Trophoblast cell (in vitro differentiated cells and primary cell): ENCODE results near the gene TRIM7.

ENCODE experiments used
- DNase-seq, 2 donors: peaks; one replicate each; pipeline ENCODE4 v3.0.0-alpha.2; 2016
- H2AFZ ChIP-seq: 2 replicates; pipeline ENCODE4 v1.6.1; 2013; ENCODE audit warnings: low read length, moderate library complexity, mild to moderate bottlenecking; ENCODE audit not compliant: insufficient read depth, poor library complexity
- H2AK5ac ChIP-seq: 2 replicates; pipeline ENCODE4 v1.6.1; 2013; ENCODE audit warnings: mild to moderate bottlenecking, low read length
- H2BK120ac ChIP-seq: 2 replicates; pipeline ENCODE4 v1.6.1; 2013; ENCODE audit warnings: low read length, mild to moderate bottlenecking, moderate library complexity; ENCODE audit not compliant: insufficient read depth, poor library complexity
- H2BK12ac ChIP-seq: 2 replicates; pipeline ENCODE4 v1.6.1; 2013; ENCODE audit warnings: mild to moderate bottlenecking, low read length, moderate library complexity
- H2BK5ac ChIP-seq: 2 replicates; pipeline ENCODE4 v1.6.1; 2013; ENCODE audit warnings: low read length, low read depth, moderate library complexity, mild to moderate bottlenecking; ENCODE audit not compliant: poor library complexity
- H3K14ac ChIP-seq: 2 replicates; pipeline ENCODE4 v1.6.1; 2013; ENCODE audit warnings: mild to moderate bottlenecking, low read length
- H3K18ac ChIP-seq: 2 replicates; pipeline ENCODE4 v1.6.1; 2013; ENCODE audit warnings: mild to moderate bottlenecking, low read length
- H3K23ac ChIP-seq: 2 replicates; pipeline ENCODE4 v1.6.1; 2013; ENCODE audit warnings: low read length
- H3K27ac ChIP-seq: 2 replicates; pipeline ENCODE4 v1.5.1; 2013; ENCODE audit warnings: low read depth, mild to moderate bottlenecking, inconsistent platforms, low read length, moderate library complexity
- H3K27me3 ChIP-seq: 2 replicates; pipeline ENCODE4 v1.6.1; 2013; ENCODE audit warnings: inconsistent platforms, mild to moderate bottlenecking, low read length, moderate library complexity; ENCODE audit not compliant: insufficient read depth
- H3K36me3 ChIP-seq, 2 experiments: 1 replicate in 1 of 2; 2 replicates in 1 of 2; pipeline ENCODE4 v1.6.1; 2013; ENCODE audit warnings: low read length in 2 of 2, mild to moderate bottlenecking in 2 of 2, moderate library complexity in 1 of 2; ENCODE audit not compliant: insufficient read depth in 2 of 2, control insufficient read depth in 1 of 2
- H3K4ac ChIP-seq: 2 replicates; pipeline ENCODE4 v1.6.1; 2013; ENCODE audit warnings: low read depth, mild to moderate bottlenecking, low read length, moderate library complexity
- H3K4me1 ChIP-seq, 2 experiments: 1 replicate in 1 of 2; 2 replicates in 1 of 2; pipeline ENCODE4 v1.6.1; 2013; ENCODE audit warnings: low read length in 2 of 2, mild to moderate bottlenecking in 2 of 2, moderate library complexity in 1 of 2; ENCODE audit not compliant: insufficient read depth in 2 of 2, control insufficient read depth in 1 of 2
- H3K4me2 ChIP-seq: 2 replicates; pipeline ENCODE4 v1.6.1; 2013; ENCODE audit warnings: inconsistent platforms, mild to moderate bottlenecking, low read length, moderate library complexity
- H3K4me3 ChIP-seq: 2 replicates; pipeline ENCODE4 v1.5.1; 2013; ENCODE audit warnings: mild to moderate bottlenecking, low read depth, low read length, inconsistent platforms
- H3K79me1 ChIP-seq: one replicate; pipeline ENCODE4 v1.6.1; 2013; ENCODE audit warnings: low read length
- H3K79me2 ChIP-seq: 2 replicates; pipeline ENCODE4 v1.6.1; 2013; ENCODE audit warnings: low read length, mild to moderate bottlenecking; ENCODE audit not compliant: control insufficient read depth, insufficient read depth, poor library complexity
- H3K9ac ChIP-seq: 2 replicates; pipeline ENCODE4 v1.6.1; 2013; ENCODE audit warnings: mild to moderate bottlenecking, low read length
- H3K9me3 ChIP-seq: 2 replicates; pipeline ENCODE4 v1.6.1; 2013; ENCODE audit warnings: low read depth, mild to moderate bottlenecking, control low read depth, inconsistent platforms, low read length; ENCODE audit not compliant: insufficient read depth
- H4K12ac ChIP-seq: 2 replicates; pipeline ENCODE4 v1.6.1; 2013; ENCODE audit warnings: low read depth, mild to moderate bottlenecking, low read length, moderate library complexity
- H4K8ac ChIP-seq: 2 replicates; pipeline ENCODE4 v1.6.1; 2013; ENCODE audit warnings: low read depth, mild to moderate bottlenecking, low read length, moderate library complexity
- H4K91ac ChIP-seq: one replicate; pipeline ENCODE4 v1.6.1; 2013; ENCODE audit warnings: low read depth, mild to moderate bottlenecking, low read length, moderate library complexity
- WGBS: extraction: QIAGEN DNeasy Blood & Tissue Kit; methylation state at CpG from one replicate; pipeline ENCODE4 v1.1.7; 2013; ENCODE audit warnings: missing lambda C conversion rate; ENCODE audit not compliant: insufficient read length, insufficient coverage; ENCODE audit errors: extremely low coverage; 5-methylcytosine and 5-hydroxymethylcytosine counted together

The TRIM7 gene

GRCh38 chr5:181191526-181192336, 13.3 kb downstream of the TRIM7 start:
- no peak overlapping the region for H3K27ac ChIP-seq
- peak overlapping the region; percentile 99 for H4K8ac ChIP-seq
- no peaks in the 10 kb centered on the region for H3K36me3 ChIP-seq
- H3K18ac ChIP-seq = peak overlapping the region; percentile 94
- H2AK5ac ChIP-seq = peak overlapping the region; percentile 21
- H4K12ac ChIP-seq = peak overlapping the region; percentile 80
- H2BK12ac ChIP-seq = no peak overlapping the region
- H3K4me1 ChIP-seq = peaks cover 4% of the 10 kb centered on the region in 2 experiments
- no peak overlapping the region for H3K23ac ChIP-seq
- peak overlapping the region; percentile 86 for H3K4me3 ChIP-seq
- peak overlapping the region; percentile 96 for H3K14ac ChIP-seq
- peak overlapping the region; percentile 57 for H3K9ac ChIP-seq
- H3K4me2 ChIP-seq = peak overlapping the region; percentile 100
- H3K79me2 ChIP-seq = peaks cover 6% of the 10 kb centered on the region
- H3K4ac ChIP-seq = peak overlapping the region; percentile 60
- peaks cover 6% of the 10 kb centered on the region for H3K79me1 ChIP-seq
- H2BK5ac ChIP-seq = peak overlapping the region; percentile 44
- H4K91ac ChIP-seq = peak overlapping the region; percentile 93
- peaks cover 10% of the 10 kb centered on the region for H3K27me3 ChIP-seq
- peak; percentile 97 to 98 for DNase-seq
- peak overlapping the region; percentile 74 for H2BK120ac ChIP-seq
- H2AFZ ChIP-seq = peak overlapping the region; percentile 94
- no peaks in the 10 kb centered on the region for H3K9me3 ChIP-seq
- WGBS = no CpG with 5 or more reads among the region's 64 CpGs

- H3K4me3 ChIP-seq = peak overlapping the region; percentile 86
- peak overlapping the region; percentile 54 for H3K14ac ChIP-seq
- peaks cover 6% of the 10 kb centered on the region for H3K79me1 ChIP-seq
- peak overlapping the region; percentile 67 for H4K91ac ChIP-seq
- no peak overlapping the region for H2BK5ac ChIP-seq
- no peaks in the 10 kb centered on the region for H3K36me3 ChIP-seq
- no peaks in the 10 kb centered on the region for H3K9me3 ChIP-seq
- H4K8ac ChIP-seq = peak overlapping the region; percentile 81
- no peak overlapping the region for H3K27ac ChIP-seq
- peak overlapping the region; percentile 42 for H3K18ac ChIP-seq
- no CpG with 5 or more reads among the region's 66 CpGs for WGBS
- peak overlapping the region; percentile 39 for H2BK120ac ChIP-seq
- peak in 1 of 2 donors; percentile 62 for DNase-seq
- H3K79me2 ChIP-seq = peaks cover 6% of the 10 kb centered on the region
- H3K4me2 ChIP-seq = peak overlapping the region; percentile 100
- peaks cover 10% of the 10 kb centered on the region for H3K27me3 ChIP-seq
- H3K9ac ChIP-seq = peak overlapping the region; percentile 52
- no peak overlapping the region for H2AK5ac ChIP-seq
- no peak overlapping the region for H2BK12ac ChIP-seq
- peak overlapping the region; percentile 94 for H2AFZ ChIP-seq
- H3K4ac ChIP-seq = peak overlapping the region; percentile 8
- peaks cover 4% of the 10 kb centered on the region in 2 experiments for H3K4me1 ChIP-seq
- peak overlapping the region; percentile 84 for H4K12ac ChIP-seq
- no peak overlapping the region for H3K23ac ChIP-seq
Measured at GRCh38 chr5:181190711-181191525, 14.1 kb downstream of the TRIM7 start.

- Histone ChIP-seq H3K36me3 (no peaks in the 10 kb centered on the region), H3K4me1 (peaks cover 4% of the 10 kb centered on the region in 2 experiments), H3K9ac (no peak overlapping the region), H3K4me3 (peak overlapping the region; percentile 86), H3K18ac (no peak overlapping the region), H3K4me2 (peak overlapping the region; percentile 100), H3K79me2 (peaks cover 6% of the 10 kb centered on the region), H4K8ac (no peak overlapping the region), H3K9me3 (no peaks in the 10 kb centered on the region), H2AK5ac (no peak overlapping the region), H4K12ac (no peak overlapping the region), H2AFZ (peak overlapping the region; percentile 35), H3K27ac (no peak overlapping the region), H3K79me1 (peaks cover 6% of the 10 kb centered on the region), H2BK12ac (no peak overlapping the region), H2BK120ac (no peak overlapping the region), H2BK5ac (no peak overlapping the region), H4K91ac (no peak overlapping the region), H3K14ac (no peak overlapping the region), H3K4ac (no peak overlapping the region), H3K27me3 (peaks cover 10% of the 10 kb centered on the region), H3K23ac (no peak overlapping the region)
- DNase-seq = peak in 1 of 2 donors; percentile 50
- no CpG with 5 or more reads among the region's 52 CpGs for WGBS
Measured at GRCh38 chr5:181189962-181190710, 14.9 kb downstream of the TRIM7 start.

- Histone ChIP-seq H2BK12ac (no peak overlapping the region), H3K9ac (no peak overlapping the region), H2AK5ac (no peak overlapping the region), H2AFZ (peak overlapping the region; percentile 77), H3K23ac (no peak overlapping the region), H3K4me2 (peak overlapping the region; percentile 100), H3K18ac (no peak overlapping the region), H4K12ac (no peak overlapping the region), H2BK120ac (no peak overlapping the region), H3K79me2 (peaks cover 6% of the 10 kb centered on the region), H3K36me3 (no peaks in the 10 kb centered on the region), H3K9me3 (no peaks in the 10 kb centered on the region), H4K8ac (no peak overlapping the region), H3K79me1 (peaks cover 7% of the 10 kb centered on the region), H2BK5ac (no peak overlapping the region), H3K4ac (no peak overlapping the region), H3K27me3 (peaks cover 10% of the 10 kb centered on the region), H4K91ac (no peak overlapping the region), H3K14ac (no peak overlapping the region), H3K4me3 (peak overlapping the region; percentile 86), H3K4me1 (peaks cover 4% of the 10 kb centered on the region in 2 experiments), H3K27ac (no peak overlapping the region)
- DNase-seq = peak in 1 of 2 donors; percentile 55
- WGBS = no CpG with 5 or more reads among the region's 41 CpGs
Measured at GRCh38 chr5:181189363-181189961, 15.5 kb downstream of the TRIM7 start.
